Spinal cord (tissue), 10 donors: Measurements from ENCODE around the gene RTN4RL1. TPM values are rescaled to one million over a fixed set of nuclear protein-coding genes. Genes with fewer than 3 reads are reported as not detected.
A peak's percentile ranks its signal among the peaks of the same experiment; 100 is the strongest.

Experiments used
- DNase-seq, 6 donors: peaks; one replicate each; pipeline versions ENCODE4 v3.0.0 to v3.0.0-alpha.2; 2013 to 2015; ENCODE audit warnings: low spot score in 6 of 6, low read depth in 4 of 6
- H3K27ac ChIP-seq: one replicate; pipeline ENCODE4 v1.5.1; 2013; ENCODE audit warnings: low read depth, low read length, control low read depth
- H3K27me3 ChIP-seq: one replicate; pipeline ENCODE4 v1.6.1; 2013; ENCODE audit warnings: low read length; ENCODE audit not compliant: control insufficient read depth, insufficient read depth
- H3K36me3 ChIP-seq: one replicate; pipeline ENCODE4 v1.6.1; 2013; ENCODE audit warnings: low read length; ENCODE audit not compliant: control insufficient read depth, insufficient read depth
- H3K4me1 ChIP-seq: one replicate; pipeline ENCODE4 v1.6.1; 2013; ENCODE audit warnings: low read length; ENCODE audit not compliant: control insufficient read depth, insufficient read depth
- H3K4me3 ChIP-seq: one replicate; pipeline ENCODE4 v1.5.1; 2013; ENCODE audit warnings: low read depth, low read length, control low read depth
- H3K9me3 ChIP-seq: one replicate; pipeline ENCODE4 v1.6.1; 2013; ENCODE audit warnings: low read length; ENCODE audit not compliant: control insufficient read depth, insufficient read depth
- WGBS: methylation state at CpG from one replicate; pipeline ENCODE4 v1.1.5; 2013; ENCODE audit warnings: missing lambda C conversion rate; ENCODE audit not compliant: insufficient coverage; 5-methylcytosine and 5-hydroxymethylcytosine counted together
- polyA plus RNA-seq, 2 donors: library from polyadenylated mRNA; unstranded; fragments of 120-200 nt; gene quantifications; one replicate each; pipeline ENCODE4 v1.2.1, GENCODE V29; 2013; ENCODE audit not compliant: insufficient read length in 2 of 2
- total RNA-seq, 2 donors: library from RNA; depleted of rRNA in 1 of 2; stranded (reverse); fragments of 120-200 nt in 1 of 2; fragments of >200 nt in 1 of 2; gene quantifications; one replicate each; pipeline versions ENCODE4 v1.2.3 to v1.2.4, GENCODE V29; 2013 to 2014
- donor health status: healthy.

The RTN4RL1 gene
- total and polyA plus RNA-seq, 4 donors: 5.6 to 11.6 (median 9.7) TPM

DNA sequence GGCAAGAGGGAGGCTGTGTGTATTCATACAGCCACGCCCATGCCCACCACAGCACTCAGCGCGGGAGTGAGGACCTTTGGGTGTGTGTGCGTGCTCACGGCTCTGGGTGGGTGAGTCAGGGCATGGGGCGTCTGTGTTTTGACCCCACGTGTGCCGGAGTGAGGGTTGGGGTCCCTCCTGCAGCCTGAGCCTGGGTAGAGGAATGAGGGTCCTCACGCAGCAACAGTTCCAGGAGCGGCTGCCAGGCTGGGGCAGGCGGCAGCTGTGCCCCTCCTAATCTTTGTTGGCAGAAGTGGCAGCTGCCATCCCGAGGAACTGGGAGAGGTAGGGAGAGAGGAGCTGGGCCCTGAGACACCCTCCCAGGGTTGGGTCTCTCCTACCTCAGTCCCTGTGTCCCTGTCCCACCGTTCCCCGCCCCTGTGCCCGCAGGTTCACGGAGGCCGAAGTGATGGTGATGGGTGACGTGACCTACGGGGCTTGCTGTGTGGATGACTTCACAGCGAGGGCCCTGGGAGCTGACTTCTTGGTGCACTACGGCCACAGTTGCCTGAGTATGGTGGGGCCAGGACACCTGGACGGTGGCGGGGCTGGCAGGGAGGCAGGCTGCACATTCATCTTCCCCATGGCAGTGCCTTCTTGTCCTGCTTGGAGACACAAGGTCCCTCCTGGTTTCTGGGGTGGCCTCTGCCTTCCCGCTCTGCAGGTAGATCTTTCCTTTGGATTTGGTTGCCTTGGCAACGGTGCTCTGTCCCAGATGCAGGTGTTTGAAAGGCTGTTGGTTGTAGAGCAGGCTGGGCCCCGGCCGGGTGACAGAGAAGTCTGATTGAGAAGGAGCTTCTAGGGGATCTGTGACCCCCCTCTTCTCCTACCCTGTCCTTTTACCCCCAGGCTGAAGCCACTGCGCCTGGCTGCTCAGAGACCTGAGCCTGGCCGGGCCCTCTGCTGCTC is 10.7 kb upstream of the RTN4RL1 start:
- peak in 1 of 6 donors; percentile 52 for DNase-seq
- Histone ChIP-seq H3K9me3 (no peaks in the 10 kb centered on the region), H3K27ac (no peak overlapping the region), H3K4me3 (no peak overlapping the region), H3K36me3 (peaks cover 64% of the 10 kb centered on the region), H3K4me1 (peaks cover 25% of the 10 kb centered on the region), H3K27me3 (no peaks in the 10 kb centered on the region)
- WGBS: 76% methylated on average over 28 of the region's 29 CpGs

DNA sequence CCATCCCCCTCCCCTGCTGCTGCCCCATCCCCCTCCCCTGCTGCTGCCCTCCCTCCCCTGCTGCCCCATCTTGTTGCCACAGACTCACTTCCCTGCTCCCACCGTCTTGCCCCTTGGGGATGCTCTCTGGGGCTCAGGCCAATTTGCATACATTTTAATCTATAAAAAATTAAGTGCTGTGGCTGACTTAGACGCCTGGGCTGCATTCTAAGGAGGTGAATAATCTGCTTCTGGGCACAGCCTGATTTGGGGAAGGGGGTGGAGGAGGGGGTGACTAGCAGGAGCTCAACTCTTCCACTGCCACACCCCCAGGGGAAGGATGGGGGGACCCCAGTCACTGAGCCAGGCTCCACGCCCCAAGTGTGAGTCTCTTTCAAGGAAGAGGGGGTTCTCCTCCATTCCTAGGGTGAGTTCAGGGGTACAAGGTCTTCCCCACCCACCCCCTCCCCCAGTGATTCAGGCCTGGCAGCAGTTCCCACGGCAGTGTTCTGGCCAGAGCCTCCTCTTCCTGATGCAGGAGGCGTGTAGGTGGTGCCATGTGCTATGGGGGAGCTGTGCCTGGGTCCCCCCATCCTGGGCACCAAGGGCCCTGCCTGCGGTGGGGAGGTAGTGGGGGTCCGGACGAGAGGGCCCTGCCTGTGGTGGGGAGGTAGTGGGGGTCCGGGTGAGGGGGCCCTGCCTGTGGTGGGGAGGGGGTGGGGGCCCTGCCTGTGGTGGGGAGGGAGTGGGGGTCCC is 9.8 kb upstream of the RTN4RL1 start:
- no peak for DNase-seq
- no peak overlapping the region for H3K27ac ChIP-seq
- no peak overlapping the region for H3K4me3 ChIP-seq
- peaks cover 59% of the 10 kb centered on the region for H3K36me3 ChIP-seq
- H3K4me1 ChIP-seq: peaks cover 26% of the 10 kb centered on the region
- no CpG with 5 or more reads among the region's 9 CpGs for WGBS
- H3K27me3 ChIP-seq: no peaks in the 10 kb centered on the region
- no peaks in the 10 kb centered on the region for H3K9me3 ChIP-seq

DNA sequence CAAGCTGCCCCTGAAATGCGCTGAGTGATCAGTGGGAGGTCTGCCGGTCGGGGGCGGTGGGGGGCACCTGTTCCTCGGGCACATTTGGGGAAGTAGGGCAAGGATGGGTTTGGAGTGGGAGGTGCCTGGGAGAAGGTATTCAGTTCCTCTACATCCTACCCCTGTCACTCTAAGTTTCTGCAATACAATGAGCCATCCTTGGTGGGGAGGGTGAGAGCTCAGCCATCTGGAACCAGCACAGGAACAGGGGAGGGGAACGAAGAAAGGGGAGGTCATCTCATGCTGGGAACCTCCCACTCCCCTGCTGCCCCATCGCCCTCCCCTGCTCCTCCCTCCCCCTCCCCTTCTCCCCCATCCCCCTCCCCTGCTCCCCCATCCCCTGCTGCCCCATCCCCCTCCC is 9.0 kb upstream of the RTN4RL1 start:
- no CpG with 5 or more reads among the region's 7 CpGs for WGBS
- Histone ChIP-seq H3K36me3 (peaks cover 52% of the 10 kb centered on the region), H3K9me3 (no peaks in the 10 kb centered on the region), H3K27ac (no peak overlapping the region), H3K4me3 (no peak overlapping the region), H3K27me3 (no peaks in the 10 kb centered on the region), H3K4me1 (peaks cover 32% of the 10 kb centered on the region)
- DNase-seq: no peak

DNA sequence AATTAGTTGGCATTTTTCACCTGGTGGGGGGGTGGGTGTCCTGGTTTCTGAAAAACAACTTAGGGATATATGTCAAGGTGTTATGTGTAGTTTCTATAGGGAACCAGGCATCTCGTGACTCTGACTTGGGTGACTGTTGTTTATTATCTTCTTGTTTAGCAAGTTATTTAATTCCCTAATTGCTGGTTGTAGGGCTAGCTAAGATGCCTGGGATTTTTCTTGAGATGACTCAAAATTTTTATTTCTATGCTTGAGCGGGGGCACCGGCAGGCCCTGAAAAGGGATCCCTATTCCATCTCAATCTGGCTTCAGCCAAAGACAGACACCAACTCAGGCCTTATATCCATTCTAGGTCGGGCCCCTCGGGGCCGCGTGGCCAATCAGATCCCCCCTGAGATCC is 8.0 kb upstream of the RTN4RL1 start:
- Histone ChIP-seq H3K9me3 (no peaks in the 10 kb centered on the region), H3K36me3 (peaks cover 44% of the 10 kb centered on the region), H3K27me3 (peaks cover 1% of the 10 kb centered on the region), H3K4me1 (peaks cover 42% of the 10 kb centered on the region), H3K27ac (no peak overlapping the region), H3K4me3 (no peak overlapping the region)
- WGBS: 100% methylated on average over 3 of the region's 7 CpGs
- DNase-seq: no peak

DNA sequence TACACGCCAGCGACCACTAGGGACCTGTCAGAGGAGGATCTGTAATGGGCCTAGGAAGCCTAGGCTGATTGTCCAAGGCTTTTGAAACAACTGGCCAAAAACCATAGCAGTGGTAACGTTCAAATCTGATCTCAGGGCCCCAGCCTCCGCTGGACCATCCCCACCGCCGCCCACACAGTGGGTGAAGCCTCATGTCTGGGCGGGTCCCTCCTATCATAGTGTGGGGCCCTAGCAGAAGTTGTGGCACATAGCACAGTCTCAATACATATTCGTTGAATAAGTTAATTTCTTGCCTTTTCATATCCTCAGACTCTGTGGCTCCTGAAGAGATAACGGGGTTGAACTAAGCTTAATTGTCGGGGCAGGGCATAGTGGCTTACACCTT is 5.6 kb upstream of the RTN4RL1 start:
- Histone ChIP-seq H3K9me3 (no peaks in the 10 kb centered on the region), H3K36me3 (peaks cover 25% of the 10 kb centered on the region), H3K4me1 (peaks cover 38% of the 10 kb centered on the region), H3K27me3 (peaks cover 11% of the 10 kb centered on the region), H3K4me3 (peak overlapping the region; percentile 96), H3K27ac (peak overlapping the region; percentile 50)
- 19% methylated on average over 10 of the region's 10 CpGs for WGBS
- DNase-seq: no peak

DNA sequence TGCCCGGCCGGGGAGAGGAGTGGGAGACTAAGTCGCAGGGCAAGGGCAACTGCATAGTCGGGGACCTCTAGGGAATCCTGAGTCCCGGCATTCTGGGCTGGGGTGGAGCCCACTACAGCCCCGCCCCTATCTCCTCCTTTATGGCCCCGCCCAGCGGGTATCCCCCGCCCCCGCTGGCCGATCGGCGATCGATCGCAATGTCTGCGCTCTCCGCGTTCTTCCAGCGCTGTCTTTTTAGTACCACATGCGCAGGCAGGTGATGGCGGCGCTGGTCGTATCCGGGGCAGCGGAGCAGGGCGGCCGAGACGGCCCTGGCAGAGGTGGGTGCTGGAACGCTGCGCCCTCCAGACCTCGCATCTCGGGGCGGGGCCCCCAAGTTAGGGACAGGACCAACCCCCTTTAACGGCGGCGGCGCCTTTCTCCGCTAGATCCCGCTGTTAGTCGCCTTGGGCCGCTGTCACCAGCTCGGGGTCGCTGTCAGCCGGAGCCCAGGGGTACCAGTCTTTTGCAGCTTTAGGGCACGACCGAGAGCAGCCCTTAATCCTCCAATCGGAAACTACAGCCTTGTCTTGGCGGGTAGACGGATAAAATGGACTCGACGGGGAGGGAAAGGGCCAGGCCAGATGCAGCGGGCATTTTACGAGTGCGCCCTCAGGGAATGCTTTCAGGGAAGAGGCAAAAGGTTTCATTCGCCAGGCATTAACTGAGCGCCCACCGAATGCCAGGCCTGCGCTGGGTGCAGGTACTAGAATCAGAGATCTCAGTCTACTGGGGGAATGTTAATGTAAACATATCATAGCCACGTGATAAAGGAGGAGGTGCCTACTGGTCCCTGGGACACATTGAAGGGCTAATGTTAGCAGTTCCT is 5.0 kb upstream of the RTN4RL1 start, which contains the start of gene DPH1:
TSS of gene DPH1 (plus strand) at position 243 of the 868 bp plus-strand sequence. CDS start at position 260, 17 bp downstream.
- peak within 1 kb of the TSS; percentile 96 for H3K4me3 ChIP-seq
- no peaks in the 10 kb centered on the region for H3K9me3 ChIP-seq
- peaks cover 42% of the 10 kb centered on the region for H3K4me1 ChIP-seq
- under 1% methylated on average over 59 of the region's 59 CpGs for WGBS
- H3K27me3 ChIP-seq: peaks cover 17% of the 10 kb centered on the region
- H3K36me3 ChIP-seq: peaks cover 20% of the 10 kb centered on the region
- peak within 1 kb of the TSS; percentile 50 for H3K27ac ChIP-seq
- DNase-seq: peak in 2 of 6 donors; percentile 95 to 96

DNA sequence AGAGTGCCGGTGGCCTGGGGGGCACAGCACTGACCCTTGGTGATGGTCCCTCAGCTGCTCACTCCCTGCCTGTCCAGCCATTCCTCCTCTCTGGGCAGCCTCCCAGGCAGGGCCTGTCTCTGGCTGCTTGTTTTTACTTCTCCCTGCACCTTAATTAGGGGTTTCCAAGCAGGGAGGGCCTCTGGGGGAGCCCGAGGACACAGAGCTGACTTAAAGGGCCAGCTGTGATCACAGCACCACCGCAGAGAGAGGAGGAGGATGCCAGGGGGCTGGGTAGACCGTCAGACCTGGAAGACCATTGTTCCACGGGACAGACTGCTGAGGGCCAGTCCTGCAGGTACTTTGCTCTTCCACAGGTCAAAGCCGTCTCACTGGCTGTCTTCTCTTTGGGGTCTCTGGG is 3.6 kb upstream of the RTN4RL1 start:
- WGBS: 31% methylated on average over 6 of the region's 6 CpGs
- H3K27ac ChIP-seq: no peak overlapping the region
- H3K4me1 ChIP-seq: peaks cover 52% of the 10 kb centered on the region
- DNase-seq: no peak
- no peak overlapping the region for H3K4me3 ChIP-seq
- peaks cover 25% of the 10 kb centered on the region for H3K27me3 ChIP-seq
- peaks cover 11% of the 10 kb centered on the region for H3K36me3 ChIP-seq
- H3K9me3 ChIP-seq: no peaks in the 10 kb centered on the region

DNA sequence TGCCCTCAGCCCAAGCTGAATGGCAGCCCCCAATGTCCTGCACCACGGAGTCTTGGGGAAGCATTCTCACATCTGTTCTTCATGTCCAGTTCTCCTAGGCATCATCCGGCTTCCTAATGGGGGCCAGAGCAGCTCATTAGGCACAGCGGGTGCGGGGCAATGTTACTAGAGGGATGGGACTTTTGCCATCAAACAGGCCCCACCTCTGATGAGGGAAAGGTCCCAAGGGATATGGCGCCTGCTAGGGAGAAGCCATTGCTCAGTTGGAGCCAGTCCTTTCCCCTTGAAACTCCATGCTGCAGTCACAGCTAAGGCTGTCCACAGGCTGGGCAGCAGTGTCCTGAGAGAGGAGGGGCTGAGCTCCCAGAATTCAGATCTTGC is 3.1 kb upstream of the RTN4RL1 start:
- Histone ChIP-seq H3K4me3 (no peak overlapping the region), H3K9me3 (no peaks in the 10 kb centered on the region), H3K4me1 (peaks cover 54% of the 10 kb centered on the region), H3K27ac (no peak overlapping the region), H3K36me3 (peaks cover 6% of the 10 kb centered on the region), H3K27me3 (peaks cover 27% of the 10 kb centered on the region)
- no peak for DNase-seq
- WGBS: 69% methylated on average over 5 of the region's 5 CpGs
